PFSK-1 (cell line): Measurements from ENCODE around the gene MEF2D.

Experiments used
- FOXP2 ChIP-seq: optimal IDR thresholded peaks from 2 replicates; pipeline ENCODE3; 2011; ENCODE audit warnings: borderline replicate concordance, control low read depth, inconsistent platforms; ENCODE audit not compliant: insufficient read depth; ENCODE audit errors: extremely low read length, extremely low read depth
- POLR2AphosphoS5 ChIP-seq: IDR thresholded peaks from 2 replicates; pipeline ENCODE4 v1.6.1; 2012; ENCODE audit warnings: low read depth, mild to moderate bottlenecking, control low read depth, low read length, moderate library complexity
- SIN3A ChIP-seq: IDR thresholded peaks from 2 replicates; pipeline ENCODE4 v1.6.1; 2012; ENCODE audit warnings: mild to moderate bottlenecking, low read length, moderate library complexity, borderline replicate concordance; ENCODE audit not compliant: insufficient read depth
- TAF1 ChIP-seq: IDR thresholded peaks from 2 replicates; pipeline ENCODE4 v1.6.1; 2012; ENCODE audit warnings: low read length, control low read depth, borderline replicate concordance; ENCODE audit not compliant: insufficient read depth
- TF ChIP-seq, protein P1 (sequence below), 2 experiments: IDR thresholded peaks; 2 replicates each; pipeline versions ENCODE4 v1.6.1 to v1.8.0; 2011 to 2012; ENCODE audit warnings: low read depth in 2 of 2, low read length in 2 of 2, control low read depth in 1 of 2, inconsistent platforms in 1 of 2, mild to moderate bottlenecking in 1 of 2, moderate library complexity in 1 of 2; ENCODE audit not compliant: insufficient read depth in 1 of 2

The MEF2D gene

GRCh38 chr1:156505679-156506298 is 5.2 kb upstream of the MEF2D start:
- TF ChIP-seq, protein P1, sequence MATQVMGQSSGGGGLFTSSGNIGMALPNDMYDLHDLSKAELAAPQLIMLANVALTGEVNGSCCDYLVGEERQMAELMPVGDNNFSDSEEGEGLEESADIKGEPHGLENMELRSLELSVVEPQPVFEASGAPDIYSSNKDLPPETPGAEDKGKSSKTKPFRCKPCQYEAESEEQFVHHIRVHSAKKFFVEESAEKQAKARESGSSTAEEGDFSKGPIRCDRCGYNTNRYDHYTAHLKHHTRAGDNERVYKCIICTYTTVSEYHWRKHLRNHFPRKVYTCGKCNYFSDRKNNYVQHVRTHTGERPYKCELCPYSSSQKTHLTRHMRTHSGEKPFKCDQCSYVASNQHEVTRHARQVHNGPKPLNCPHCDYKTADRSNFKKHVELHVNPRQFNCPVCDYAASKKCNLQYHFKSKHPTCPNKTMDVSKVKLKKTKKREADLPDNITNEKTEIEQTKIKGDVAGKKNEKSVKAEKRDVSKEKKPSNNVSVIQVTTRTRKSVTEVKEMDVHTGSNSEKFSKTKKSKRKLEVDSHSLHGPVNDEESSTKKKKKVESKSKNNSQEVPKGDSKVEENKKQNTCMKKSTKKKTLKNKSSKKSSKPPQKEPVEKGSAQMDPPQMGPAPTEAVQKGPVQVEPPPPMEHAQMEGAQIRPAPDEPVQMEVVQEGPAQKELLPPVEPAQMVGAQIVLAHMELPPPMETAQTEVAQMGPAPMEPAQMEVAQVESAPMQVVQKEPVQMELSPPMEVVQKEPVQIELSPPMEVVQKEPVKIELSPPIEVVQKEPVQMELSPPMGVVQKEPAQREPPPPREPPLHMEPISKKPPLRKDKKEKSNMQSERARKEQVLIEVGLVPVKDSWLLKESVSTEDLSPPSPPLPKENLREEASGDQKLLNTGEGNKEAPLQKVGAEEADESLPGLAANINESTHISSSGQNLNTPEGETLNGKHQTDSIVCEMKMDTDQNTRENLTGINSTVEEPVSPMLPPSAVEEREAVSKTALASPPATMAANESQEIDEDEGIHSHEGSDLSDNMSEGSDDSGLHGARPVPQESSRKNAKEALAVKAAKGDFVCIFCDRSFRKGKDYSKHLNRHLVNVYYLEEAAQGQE (IDR thresholded peaks at IDR 0.05; ENCODE audit: insufficient read depth in 1 of 2, low read depth in 2 of 2, low read length in 2 of 2): no peak
- no peak for TF ChIP-seq POLR2AphosphoS5
- TF ChIP-seq TAF1: no peak
- no peak for TF ChIP-seq SIN3A
- TF ChIP-seq FOXP2: no peak

DNA sequence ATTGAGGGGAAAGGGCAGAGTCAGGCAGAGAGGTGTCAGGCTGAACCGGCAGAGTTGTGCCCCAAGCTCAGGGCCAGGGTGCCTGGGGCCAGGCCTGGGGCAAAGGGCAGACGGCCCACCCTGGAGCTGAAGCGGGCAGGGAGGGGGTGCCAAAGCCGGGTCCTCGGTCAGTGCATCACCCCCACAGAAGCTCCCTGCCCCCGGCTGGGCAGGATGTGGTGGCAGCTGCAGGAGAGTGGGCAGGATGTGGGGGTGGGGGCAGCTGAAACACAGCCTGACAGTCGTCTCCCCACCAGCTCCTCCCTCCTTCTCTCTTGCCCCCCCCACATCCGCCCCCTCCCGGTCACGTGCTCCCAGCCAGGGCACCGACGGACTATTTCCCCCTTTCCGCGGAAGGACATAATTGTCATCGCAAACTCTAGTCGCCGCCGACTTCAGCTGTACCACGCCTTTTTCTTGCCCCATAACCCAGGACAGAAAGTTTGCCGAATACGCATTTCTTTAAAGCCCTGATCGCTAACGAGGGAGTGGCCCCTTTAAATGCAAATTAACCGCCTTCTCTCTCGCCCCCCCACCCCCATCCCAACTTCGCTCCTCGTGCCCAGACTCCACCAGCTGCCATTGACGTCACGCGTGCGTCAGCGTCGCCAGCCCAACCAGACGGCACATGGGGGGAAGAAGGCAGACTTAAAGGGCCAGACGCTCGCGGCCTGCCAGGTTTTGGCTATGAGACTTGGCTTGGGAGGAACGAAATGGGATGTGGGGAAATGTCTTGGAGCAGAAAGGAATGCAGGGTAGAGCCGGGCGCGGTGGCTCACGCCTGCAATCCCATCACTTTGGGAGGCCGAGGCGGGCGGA is 4.5 kb upstream of the MEF2D start:
- TF ChIP-seq, protein P1 (IDR thresholded peaks at IDR 0.05; ENCODE audit: insufficient read depth in 1 of 2, low read depth in 2 of 2, low read length in 2 of 2): peak in 1 of 2 experiments; percentile 42; a peak in 1 of 4 replicates
- TF ChIP-seq FOXP2: no peak
- peak; percentile 84; the same call in 1 of the 2 replicates for TF ChIP-seq TAF1
- TF ChIP-seq SIN3A: peak; percentile 57; the same call in 1 of the 2 replicates
- TF ChIP-seq POLR2AphosphoS5: no peak; the same call in 1 of the 2 replicates

GRCh38 chr1:156504438-156504813 is 3.9 kb upstream of the MEF2D start:
- TF ChIP-seq SIN3A (no peak), POLR2AphosphoS5 (no peak), FOXP2 (no peak), TAF1 (no peak)
- TF ChIP-seq, protein P1 (IDR thresholded peaks at IDR 0.05; ENCODE audit: insufficient read depth in 1 of 2, low read depth in 2 of 2, low read length in 2 of 2): no peak

DNA sequence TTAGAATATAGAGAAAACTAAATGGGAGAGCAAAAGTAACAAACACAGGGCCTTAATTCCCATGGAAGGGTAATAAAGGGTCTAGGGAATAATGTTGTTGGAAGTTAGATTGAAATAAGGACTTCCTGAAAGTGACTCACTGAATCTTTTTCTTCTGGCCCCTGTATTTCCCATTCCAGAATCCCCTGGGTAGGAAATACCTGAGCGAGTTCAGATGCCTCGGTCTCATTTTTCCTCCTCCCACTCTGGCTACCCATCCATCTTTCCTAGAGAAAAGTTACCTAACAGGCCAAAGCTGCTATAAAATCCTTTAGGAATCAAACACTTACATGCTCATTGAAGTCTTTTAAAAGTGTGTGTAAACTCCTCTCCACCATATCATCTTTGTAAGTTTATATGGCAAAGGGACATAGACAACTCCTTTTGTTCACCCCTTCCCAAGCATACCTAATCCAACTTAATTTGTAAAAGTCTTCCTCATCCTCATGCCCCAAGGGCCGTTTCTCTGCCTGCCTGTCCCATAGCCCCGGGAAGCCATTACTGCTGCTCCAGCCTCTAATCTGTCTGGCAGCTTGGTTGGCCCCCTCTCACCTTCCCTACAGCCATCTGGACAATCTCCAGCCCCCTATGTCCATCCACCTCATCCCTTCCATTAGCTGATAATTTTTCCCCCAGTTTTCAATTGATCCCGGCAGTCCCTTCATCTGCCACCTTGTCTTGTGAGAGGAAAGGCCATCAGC is 3.3 kb upstream of the MEF2D start:
- TF ChIP-seq, protein P1 (IDR thresholded peaks at IDR 0.05; ENCODE audit: insufficient read depth in 1 of 2, low read depth in 2 of 2, low read length in 2 of 2): no peak
- TF ChIP-seq FOXP2 (no peak), TAF1 (peak; percentile 37; the same call in 1 of the 2 replicates)
